ENCODE measurements around the gene FXYD6. TPM values are rescaled to one million over a fixed set of nuclear protein-coding genes. Genes with fewer than 3 reads are reported as not detected.
A peak's percentile ranks its signal among the peaks of the same experiment; 100 is the strongest.

Gene FXYD6
- total and polyA plus RNA-seq, 9 donors: 119 to 445 (median 264) TPM

- intact Hi-C loops (cut with DNase I): no loop called here
- Histone ChIP-seq H3K27me3 (no peaks in the 10 kb centered on the region), H3K27ac (no peak overlapping the region), H3K4me3 (no peak overlapping the region), H3K9me3 (no peaks in the 10 kb centered on the region), H3K36me3 (no peaks in the 10 kb centered on the region), H3K4me1 (ENCODE audit: insufficient read depth) (peaks cover 5% of the 10 kb centered on the region)
- WGBS, 3 donors: 82 to 84% (median 82%) methylated on average over 6 of the region's 6 CpGs
- no peak for TF ChIP-seq EP300 (IDR thresholded peaks at IDR 0.05)
- TF ChIP-seq CTCF (IDR thresholded peaks at IDR 0.05): no peak
- TF ChIP-seq POLR2A (IDR thresholded peaks at IDR 0.05): no peak
- peak in 2 of 5 donors; percentile 6 to 13 for DNase-seq
These were observed 26.6 kb downstream of the FXYD6 start for GRCh38 chr11:117849781-117850414.

- intact Hi-C loops (cut with DNase I): loop anchor here (2.0 to 5.0 kb wide), 3 partner anchors 103 to 208 kb away; no protein-coding TSS in a partner anchor
These were observed 32.6 kb downstream of the FXYD6 start for GRCh38 chr11:117843666-117844484.

GRCh38 chr11:117842131-117842941, 34.1 kb downstream of the FXYD6 start:
- peak in 2 of 5 donors; percentile 13 for DNase-seq
- intact Hi-C loops (cut with DNase I): loop anchor here (2.0 to 5.0 kb wide), 3 partner anchors 104 to 210 kb away; no protein-coding TSS in a partner anchor

More at GRCh38 chr11:117843666-117844484, 32.6 kb downstream of the FXYD6 start:
- peak; percentile 78 to 90 (median 89) for DNase-seq
- Histone ChIP-seq H3K4me1 (ENCODE audit: insufficient read depth) (peaks cover 3% of the 10 kb centered on the region), H3K9me3 (no peaks in the 10 kb centered on the region), H3K36me3 (no peaks in the 10 kb centered on the region), H3K27ac (no peak overlapping the region), H3K27me3 (no peaks in the 10 kb centered on the region), H3K4me3 (no peak overlapping the region)
- 23 to 28% (median 27%) methylated on average over 9 of the region's 9 CpGs for WGBS, 3 donors
- peak; percentile 16 for TF ChIP-seq POLR2A (IDR thresholded peaks at IDR 0.05)
- no peak for TF ChIP-seq EP300 (IDR thresholded peaks at IDR 0.05)
- peak; percentile 94 to 96 (median 96) for TF ChIP-seq CTCF (IDR thresholded peaks at IDR 0.05)

More at GRCh38 chr11:117842131-117842941, 34.1 kb downstream of the FXYD6 start:
- WGBS, 3 donors: 86 to 89% (median 87%) methylated on average over 16 of the region's 16 CpGs
- no peaks in the 10 kb centered on the region for H3K9me3 ChIP-seq
- H3K4me3 ChIP-seq: no peak overlapping the region
- no peak for TF ChIP-seq EP300 (IDR thresholded peaks at IDR 0.05)
- no peak for TF ChIP-seq CTCF (IDR thresholded peaks at IDR 0.05)
- TF ChIP-seq POLR2A (IDR thresholded peaks at IDR 0.05): no peak
- H3K27me3 ChIP-seq: no peaks in the 10 kb centered on the region
- no peak overlapping the region for H3K27ac ChIP-seq
- no peaks in the 10 kb centered on the region for H3K36me3 ChIP-seq
- H3K4me1 ChIP-seq (ENCODE audit: insufficient read depth): peaks cover 3% of the 10 kb centered on the region
